WTC11 (cell line): ENCODE results near the gene PXK. TPM values are rescaled to one million over a fixed set of nuclear protein-coding genes. Genes with fewer than 3 reads are reported as not detected.

Source experiments
- ATAC-seq: fragments of 200-7000 bp; cut with Tn5 transposase; 2 replicates; pipeline ENCODE4 v1.10.0; 2021; ENCODE audit warnings: mild to moderate bottlenecking, moderate library complexity
- CTCF ChIA-PET: fragments of 300-600 bp; sonication (Branson Sonifier 250); formaldehyde crosslinking; loops from one replicate; lab custom pipeline; 2021; ENCODE audit warnings: antibody characterized with exemption; lab: Charles Lee
- POLR2A ChIA-PET: fragments of 350-600 bp; sonication (Branson Sonifier 250); formaldehyde crosslinking; loops from one replicate; lab custom pipeline; 2021; ENCODE audit warnings: antibody characterized with exemption; lab: Charles Lee
- DNase-seq: peaks from one replicate; pipeline ENCODE4 v3.0.0; 2021; ENCODE audit warnings: low spot score
- H3K27ac Mint-ChIP-seq: 2 replicates; pipeline ENCODE4 v1.8.0; 2021; ENCODE audit warnings: mixed read lengths
- H3K27me3 Mint-ChIP-seq: 2 replicates; pipeline ENCODE4 v1.8.0; 2021; ENCODE audit warnings: low read depth, mild to moderate bottlenecking, moderate library complexity, mixed read lengths
- H3K36me3 Mint-ChIP-seq: 2 replicates; pipeline ENCODE4 v1.8.0; 2021; ENCODE audit warnings: mixed read lengths
- H3K4me1 Mint-ChIP-seq: 2 replicates; pipeline ENCODE4 v1.8.0; 2022; ENCODE audit warnings: mixed read lengths
- H3K4me3 Mint-ChIP-seq: 2 replicates; pipeline ENCODE4 v1.8.0; 2021; ENCODE audit warnings: mild to moderate bottlenecking, moderate library complexity, mixed read lengths
- H3K9me3 Mint-ChIP-seq: 2 replicates; pipeline ENCODE4 v1.8.0; 2021; ENCODE audit warnings: mixed read lengths
- ATF2 ChIP-seq: sonication (generic); formaldehyde crosslinking; IDR thresholded peaks from 2 replicates; pipeline ENCODE4 v1.8.1; 2022; ENCODE audit warnings: low read depth, missing genetic modification reagents, borderline replicate concordance
- ATF3 ChIP-seq: sonication (generic); formaldehyde crosslinking; conservative IDR thresholded peaks from 2 replicates; pipeline ENCODE4 v1.8.1; 2022; ENCODE audit warnings: mild to moderate bottlenecking, missing genetic modification reagents
- CBFB ChIP-seq: sonication (generic); formaldehyde crosslinking; IDR thresholded peaks from 2 replicates; pipeline ENCODE4 v1.8.1; 2022; ENCODE audit warnings: mild to moderate bottlenecking, low read depth, missing genetic modification reagents
- CDX4 ChIP-seq: fragments of 250-450 bp; sonication (Bioruptor Pico); IDR thresholded peaks from 2 replicates; pipeline ENCODE4 v1.9.0; 2021; ENCODE audit warnings: moderate library complexity, mild to moderate bottlenecking, inconsistent platforms, borderline replicate concordance
- CREB1 ChIP-seq: sonication (generic); formaldehyde crosslinking; IDR thresholded peaks from 2 replicates; pipeline ENCODE4 v1.8.0; 2023; ENCODE audit warnings: mild to moderate bottlenecking, missing genetic modification reagents
- CREM ChIP-seq: sonication (generic); formaldehyde crosslinking; IDR thresholded peaks from 2 replicates; pipeline ENCODE4 v1.8.1; 2022; ENCODE audit warnings: mild to moderate bottlenecking, missing genetic modification reagents, moderate library complexity
- CTCF ChIP-seq: fragments of 200-600 bp; IDR thresholded peaks from 2 replicates; pipeline ENCODE4 v1.8.0; 2022; ENCODE audit warnings: antibody characterized with exemption
- E2F1 ChIP-seq: sonication (generic); formaldehyde crosslinking; IDR thresholded peaks from 2 replicates; pipeline ENCODE4 v1.8.0; 2022; ENCODE audit warnings: mild to moderate bottlenecking, missing genetic modification reagents
- EMX1 ChIP-seq: fragments of 250-450 bp; sonication (Bioruptor Pico); IDR thresholded peaks from 2 replicates; pipeline ENCODE4 v1.8.0; 2021; ENCODE audit warnings: mild to moderate bottlenecking
- IRF1 ChIP-seq: sonication (generic); formaldehyde crosslinking; IDR thresholded peaks from 2 replicates; pipeline ENCODE4 v1.8.0; 2023; ENCODE audit warnings: missing genetic modification reagents
- JAZF1 ChIP-seq: fragments of 250-450 bp; sonication (Bioruptor Pico); IDR thresholded peaks from 2 replicates; pipeline ENCODE4 v1.9.0; 2021; ENCODE audit warnings: moderate library complexity, mild to moderate bottlenecking, inconsistent platforms
- NFATC4 ChIP-seq: fragments of 250-450 bp; sonication (Bioruptor Pico); IDR thresholded peaks from 2 replicates; pipeline ENCODE4 v1.9.0; 2021; ENCODE audit warnings: mild to moderate bottlenecking
- NR1H2 ChIP-seq: sonication (generic); formaldehyde crosslinking; IDR thresholded peaks from 2 replicates; pipeline ENCODE4 v1.9.0; 2021; ENCODE audit warnings: mild to moderate bottlenecking, moderate library complexity, missing genetic modification reagents
- SP1 ChIP-seq: sonication (generic); formaldehyde crosslinking; conservative IDR thresholded peaks from 2 replicates; pipeline ENCODE4 v1.8.1; 2022; ENCODE audit warnings: missing genetic modification reagents
- ZNF232 ChIP-seq: sonication (generic); formaldehyde crosslinking; IDR thresholded peaks from 2 replicates; pipeline ENCODE4 v1.8.0; 2022; ENCODE audit warnings: mild to moderate bottlenecking, missing genetic modification reagents
- ZNF532 ChIP-seq: fragments of 250-450 bp; sonication (Bioruptor Pico); IDR thresholded peaks from 2 replicates; pipeline ENCODE4 v1.9.0; 2021; ENCODE audit warnings: mild to moderate bottlenecking, borderline replicate concordance
- total RNA-seq: library from RNA; stranded (reverse); gene quantifications from 3 replicates; pipeline ENCODE4 v1.2.3, GENCODE V29; 2021
- TF ChIP-seq, protein P1 (sequence below): sonication (generic); formaldehyde crosslinking; IDR thresholded peaks from 2 replicates; pipeline ENCODE4 v1.8.1; 2022; ENCODE audit warnings: mild to moderate bottlenecking, missing genetic modification reagents, moderate library complexity, borderline replicate concordance
- TF ChIP-seq, protein P2 (sequence below): sonication (generic); formaldehyde crosslinking; IDR thresholded peaks from 2 replicates; pipeline ENCODE4 v1.8.1; 2022; ENCODE audit warnings: missing genetic modification reagents, borderline replicate concordance
- TF ChIP-seq, protein P3 (sequence below): fragments of 250-450 bp; sonication (Bioruptor Pico); IDR thresholded peaks from 2 replicates; pipeline ENCODE4 v2.1.2; 2022; ENCODE audit warnings: mild to moderate bottlenecking, moderate library complexity

PXK gene
- total RNA-seq, 1 experiment from 2014 or later, result 9.4 TPM

DNA sequence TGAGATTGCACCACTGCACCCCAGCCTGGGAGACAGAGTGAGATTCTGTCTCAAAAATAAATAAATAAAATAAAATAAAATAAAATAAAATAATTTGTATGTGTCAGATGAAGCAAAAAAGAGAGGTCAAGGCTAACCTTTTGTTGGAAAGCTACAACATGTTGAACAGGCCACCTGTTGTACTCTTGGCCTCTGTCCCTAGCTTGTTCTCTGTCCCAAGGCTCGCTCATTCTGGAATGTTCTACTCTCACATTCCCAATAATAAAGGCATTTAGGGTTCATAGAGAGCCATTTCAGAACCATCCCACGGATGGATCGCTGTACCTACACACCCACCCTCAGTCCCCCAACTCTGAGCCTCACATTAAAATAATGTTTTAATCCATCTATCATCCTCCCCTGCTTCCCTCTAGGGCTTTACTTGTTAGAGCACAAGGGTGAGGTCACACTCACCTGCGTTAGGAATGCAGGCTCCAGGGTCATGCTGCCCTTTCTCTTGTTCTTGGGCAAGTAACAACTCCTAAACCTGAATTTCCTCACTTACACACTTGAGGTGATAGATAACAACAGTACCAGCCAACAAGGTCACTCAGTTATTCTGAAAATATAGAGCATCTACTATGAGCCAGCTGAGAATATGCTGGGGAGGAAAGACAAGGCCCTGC lies 134.3 kb downstream of the PXK start:
- H3K27me3 Mint-ChIP-seq, result no peaks in the 10 kb centered on the region
- TF ChIP-seq ATF3, result no peak
- TF ChIP-seq CBFB (CRISPR knock-in tag), result no peak
- H3K36me3 Mint-ChIP-seq, result no peaks in the 10 kb centered on the region
- H3K27ac Mint-ChIP-seq, result no peak overlapping the region
- ATAC-seq (no peak), DNase-seq (no peak)
- CTCF ChIA-PET, result interaction anchor here (0.6 to 1.2 kb wide), 2 partner anchors 24 to 165 kb away, joined by 5 read pairs; partner anchors contain the start of gene KCTD6
- H3K4me3 Mint-ChIP-seq, result no peak overlapping the region
- H3K9me3 Mint-ChIP-seq, result no peaks in the 10 kb centered on the region
- H3K4me1 Mint-ChIP-seq, result peaks cover 32% of the 10 kb centered on the region
- POLR2A ChIA-PET, result no interaction called here

- ATAC-seq (no peak), DNase-seq (no peak)
- TF ChIP-seq, protein P1, sequence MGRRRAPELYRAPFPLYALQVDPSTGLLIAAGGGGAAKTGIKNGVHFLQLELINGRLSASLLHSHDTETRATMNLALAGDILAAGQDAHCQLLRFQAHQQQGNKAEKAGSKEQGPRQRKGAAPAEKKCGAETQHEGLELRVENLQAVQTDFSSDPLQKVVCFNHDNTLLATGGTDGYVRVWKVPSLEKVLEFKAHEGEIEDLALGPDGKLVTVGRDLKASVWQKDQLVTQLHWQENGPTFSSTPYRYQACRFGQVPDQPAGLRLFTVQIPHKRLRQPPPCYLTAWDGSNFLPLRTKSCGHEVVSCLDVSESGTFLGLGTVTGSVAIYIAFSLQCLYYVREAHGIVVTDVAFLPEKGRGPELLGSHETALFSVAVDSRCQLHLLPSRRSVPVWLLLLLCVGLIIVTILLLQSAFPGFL (CRISPR knock-in tag), result no peak
- TF ChIP-seq, protein P2, sequence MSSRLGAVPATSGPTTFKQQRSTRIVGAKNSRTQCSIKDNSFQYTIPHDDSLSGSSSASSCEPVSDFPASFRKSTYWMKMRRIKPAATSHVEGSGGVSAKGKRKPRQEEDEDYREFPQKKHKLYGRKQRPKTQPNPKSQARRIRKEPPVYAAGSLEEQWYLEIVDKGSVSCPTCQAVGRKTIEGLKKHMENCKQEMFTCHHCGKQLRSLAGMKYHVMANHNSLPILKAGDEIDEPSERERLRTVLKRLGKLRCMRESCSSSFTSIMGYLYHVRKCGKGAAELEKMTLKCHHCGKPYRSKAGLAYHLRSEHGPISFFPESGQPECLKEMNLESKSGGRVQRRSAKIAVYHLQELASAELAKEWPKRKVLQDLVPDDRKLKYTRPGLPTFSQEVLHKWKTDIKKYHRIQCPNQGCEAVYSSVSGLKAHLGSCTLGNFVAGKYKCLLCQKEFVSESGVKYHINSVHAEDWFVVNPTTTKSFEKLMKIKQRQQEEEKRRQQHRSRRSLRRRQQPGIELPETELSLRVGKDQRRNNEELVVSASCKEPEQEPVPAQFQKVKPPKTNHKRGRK (CRISPR knock-in tag), result no peak
- TF ChIP-seq ZNF232 (CRISPR knock-in tag), result no peak
- TF ChIP-seq E2F1 (CRISPR knock-in tag), result no peak
- no peak for TF ChIP-seq CTCF
- TF ChIP-seq, protein P3, sequence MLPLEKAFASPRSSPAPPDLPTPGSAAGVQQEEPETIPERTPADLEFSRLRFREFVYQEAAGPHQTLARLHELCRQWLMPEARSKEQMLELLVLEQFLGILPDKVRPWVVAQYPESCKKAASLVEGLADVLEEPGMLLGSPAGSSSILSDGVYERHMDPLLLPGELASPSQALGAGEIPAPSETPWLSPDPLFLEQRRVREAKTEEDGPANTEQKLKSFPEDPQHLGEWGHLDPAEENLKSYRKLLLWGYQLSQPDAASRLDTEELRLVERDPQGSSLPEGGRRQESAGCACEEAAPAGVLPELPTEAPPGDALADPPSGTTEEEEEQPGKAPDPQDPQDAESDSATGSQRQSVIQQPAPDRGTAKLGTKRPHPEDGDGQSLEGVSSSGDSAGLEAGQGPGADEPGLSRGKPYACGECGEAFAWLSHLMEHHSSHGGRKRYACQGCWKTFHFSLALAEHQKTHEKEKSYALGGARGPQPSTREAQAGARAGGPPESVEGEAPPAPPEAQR, result no peak
- no peak for TF ChIP-seq NR1H2 (CRISPR knock-in tag)
- TF ChIP-seq CDX4, result no peak
- no peak for TF ChIP-seq ZNF532 (CRISPR knock-in tag)
- no peak for TF ChIP-seq SP1
- TF ChIP-seq JAZF1 (CRISPR knock-in tag), result no peak
- no peak for TF ChIP-seq CREB1 (CRISPR knock-in tag)
- TF ChIP-seq CREM (CRISPR knock-in tag), result no peak
- no peak for TF ChIP-seq EMX1 (CRISPR knock-in tag)
- no peak for TF ChIP-seq ATF2 (CRISPR knock-in tag)
- no peak for TF ChIP-seq NFATC4
- no peak for TF ChIP-seq IRF1 (CRISPR knock-in tag)
- Mint-ChIP-seq H3K36me3 (no peaks in the 10 kb centered on the region), H3K27me3 (no peaks in the 10 kb centered on the region), H3K9me3 (no peaks in the 10 kb centered on the region), H3K4me1 (peaks cover 26% of the 10 kb centered on the region), H3K27ac (no peak overlapping the region), H3K4me3 (no peak overlapping the region)
- CTCF ChIA-PET, result no interaction called here
- POLR2A ChIA-PET, result no interaction called here
These were observed 136.4 kb downstream of the PXK start for GRCh38 chr3:58469096-58469495.
